ENCODE data around the gene RPL9. TPM values are rescaled to one million over a fixed set of nuclear protein-coding genes. Genes with fewer than 3 reads are reported as not detected.

Gene RPL9

Small RNAs within 50 kb of the gene (microRNA-seq; reads per million reads assigned to microRNA genes)
- gene MIR5591 = not detected
